ENCODE data around the gene KDM1B. TPM values are rescaled to one million over a fixed set of nuclear protein-coding genes. Genes with fewer than 3 reads are reported as not detected.

The KDM1B gene
- total and polyA plus RNA-seq, 2 donors from 2014 or later = 3.9 to 20.5 TPM

GRCh38 chr6:18132346-18132745 is 22.9 kb upstream of the KDM1B start:
- Histone ChIP-seq H3K36me3 (ENCODE audit: control insufficient read depth in 2 of 3, insufficient read depth in 3 of 3, low read length in 3 of 3) (peaks cover 0 to 31% (median 30%) of the 10 kb centered on the region in 3 donors), H3K4me3 (ENCODE audit: low read length in 3 of 3) (no peak overlapping the region), H3K9ac (ENCODE audit: low read length in 3 of 3) (no peak overlapping the region), H3K27ac (ENCODE audit: low read depth in 2 of 2, low read length in 2 of 2) (no peak overlapping the region), H3K9me3 (ENCODE audit: control insufficient read depth in 2 of 3, insufficient read depth in 1 of 3, low read length in 3 of 3) (no peaks in the 10 kb centered on the region), H3K27me3 (ENCODE audit: control insufficient read depth, insufficient read depth, low read length) (no peaks in the 10 kb centered on the region), H3K4me1 (ENCODE audit: control insufficient read depth in 2 of 3, insufficient read depth in 2 of 3, low read depth in 1 of 3, low read length in 3 of 3) (no peaks in the 10 kb centered on the region)
- DNase-seq (no peak), FAIRE-seq (no peak)
- no peak for TF ChIP-seq CTCF (IDR thresholded peaks at IDR 0.05; ENCODE audit: borderline replicate concordance, extremely low read depth, insufficient read depth)
- intact Hi-C loops (cut with DNase I) = no loop called here

- Histone ChIP-seq H3K27me3 (ENCODE audit: control insufficient read depth, insufficient read depth, low read length) (no peaks in the 10 kb centered on the region), H3K9ac (ENCODE audit: low read length in 3 of 3) (no peak overlapping the region), H3K36me3 (ENCODE audit: control insufficient read depth in 2 of 3, insufficient read depth in 3 of 3, low read length in 3 of 3) (peaks cover 0 to 38% (median 28%) of the 10 kb centered on the region in 3 donors), H3K4me1 (ENCODE audit: control insufficient read depth in 2 of 3, insufficient read depth in 2 of 3, low read depth in 1 of 3, low read length in 3 of 3) (no peaks in the 10 kb centered on the region), H3K27ac (ENCODE audit: low read depth in 2 of 2, low read length in 2 of 2) (no peak overlapping the region), H3K4me3 (ENCODE audit: low read length in 3 of 3) (no peak overlapping the region), H3K9me3 (ENCODE audit: control insufficient read depth in 2 of 3, insufficient read depth in 1 of 3, low read length in 3 of 3) (no peaks in the 10 kb centered on the region)
- FAIRE-seq = no peak
- intact Hi-C loops (cut with DNase I) = no loop called here
- TF ChIP-seq CTCF (IDR thresholded peaks at IDR 0.05; ENCODE audit: borderline replicate concordance, extremely low read depth, insufficient read depth) = no peak
- no peak for DNase-seq
Measured at GRCh38 chr6:18135171-18135570, 20.1 kb upstream of the KDM1B start.

GRCh38 chr6:18136260-18136659 is 19.0 kb upstream of the KDM1B start:
- FAIRE-seq = no peak
- H3K36me3 ChIP-seq (ENCODE audit: control insufficient read depth in 2 of 3, insufficient read depth in 3 of 3, low read length in 3 of 3) = peaks cover 0 to 46% (median 30%) of the 10 kb centered on the region in 3 donors
- DNase-seq = no peak
- H3K4me1 ChIP-seq (ENCODE audit: control insufficient read depth in 2 of 3, insufficient read depth in 2 of 3, low read depth in 1 of 3, low read length in 3 of 3) = no peaks in the 10 kb centered on the region
- TF ChIP-seq CTCF (IDR thresholded peaks at IDR 0.05; ENCODE audit: borderline replicate concordance, extremely low read depth, insufficient read depth) = no peak
- H3K9me3 ChIP-seq (ENCODE audit: control insufficient read depth in 2 of 3, insufficient read depth in 1 of 3, low read length in 3 of 3) = no peaks in the 10 kb centered on the region
- H3K27me3 ChIP-seq (ENCODE audit: control insufficient read depth, insufficient read depth, low read length) = no peaks in the 10 kb centered on the region
- no peak overlapping the region for H3K9ac ChIP-seq (ENCODE audit: low read length in 3 of 3)
- no peak overlapping the region for H3K27ac ChIP-seq (ENCODE audit: low read depth in 2 of 2, low read length in 2 of 2)
- H3K4me3 ChIP-seq (ENCODE audit: low read length in 3 of 3) = no peak overlapping the region
- intact Hi-C loops (cut with DNase I) = no loop called here

- no peak for TF ChIP-seq CTCF (IDR thresholded peaks at IDR 0.05; ENCODE audit: borderline replicate concordance, extremely low read depth, insufficient read depth)
- Histone ChIP-seq H3K9me3 (ENCODE audit: control insufficient read depth in 2 of 3, insufficient read depth in 1 of 3, low read length in 3 of 3) (no peaks in the 10 kb centered on the region), H3K9ac (ENCODE audit: low read length in 3 of 3) (no peak overlapping the region), H3K4me3 (ENCODE audit: low read length in 3 of 3) (no peak overlapping the region), H3K27ac (ENCODE audit: low read depth in 2 of 2, low read length in 2 of 2) (no peak overlapping the region), H3K36me3 (ENCODE audit: control insufficient read depth in 2 of 3, insufficient read depth in 3 of 3, low read length in 3 of 3) (peaks cover 0 to 47% (median 35%) of the 10 kb centered on the region in 3 donors), H3K4me1 (ENCODE audit: control insufficient read depth in 2 of 3, insufficient read depth in 2 of 3, low read depth in 1 of 3, low read length in 3 of 3) (no peaks in the 10 kb centered on the region), H3K27me3 (ENCODE audit: control insufficient read depth, insufficient read depth, low read length) (no peaks in the 10 kb centered on the region)
- FAIRE-seq = no peak
- DNase-seq = no peak
- intact Hi-C loops (cut with DNase I) = no loop called here
Measured at GRCh38 chr6:18138906-18139305, 16.3 kb upstream of the KDM1B start.

All from kidney (tissue), 14 donors.